Left ventricle myocardium inferior (tissue), 1 donor: ENCODE measurements around the gene BCAT1. TPM values are rescaled to one million over a fixed set of nuclear protein-coding genes. Genes with fewer than 3 reads are reported as not detected.

Source experiments
- DNase-seq: peaks from one replicate; pipeline ENCODE4 v3.0.0-alpha.2; 2020
- H3K27ac ChIP-seq: fragments of 200-600 bp; replicated peaks from 2 replicates; pipeline ENCODE4 v1.8.0; 2021
- H3K27me3 ChIP-seq: fragments of 200-600 bp; 2 replicates; pipeline ENCODE4 v1.8.0; 2021; ENCODE audit warnings: low read depth
- H3K36me3 ChIP-seq: fragments of 200-600 bp; 2 replicates; pipeline ENCODE4 v1.8.0; 2021
- H3K4me1 ChIP-seq: fragments of 200-600 bp; 2 replicates; pipeline ENCODE4 v1.8.0; 2021
- H3K4me3 ChIP-seq: fragments of 200-600 bp; 2 replicates; pipeline ENCODE4 v1.8.0; 2021; ENCODE audit warnings: mild to moderate bottlenecking, moderate library complexity
- H3K9me3 ChIP-seq: fragments of 200-600 bp; replicated peaks from 2 replicates; pipeline ENCODE4 v1.8.0; 2021
- CTCF ChIP-seq: fragments of 200-600 bp; IDR thresholded peaks from 2 replicates; pipeline ENCODE4 v1.8.0; 2021; ENCODE audit warnings: antibody characterized with exemption, mild to moderate bottlenecking, borderline replicate concordance
- intact Hi-C: fragments of 100-400 bp; cut with micrococcal nuclease; formaldehyde crosslinking; loops from one replicate; pipeline ENCODE4 v1.11.0; 2022
- total RNA-seq: library from RNA; stranded (reverse); fragmentation: NEBNext Ultra II Directional; extraction: Animal tissue kit (Norgen Biotek cat#: 25700); gene quantifications from one replicate; pipeline ENCODE4 v1.2.1, GENCODE V29; 2021
- donor health status: DM: no; HTN: yes; CAD: no; lungs with severe emphysema.

The BCAT1 gene
- total RNA-seq, 1 donor from 2014 or later = 4.3 TPM

- Histone ChIP-seq H3K4me3 (no peak overlapping the region), H3K4me1 (no peaks in the 10 kb centered on the region), H3K36me3 (no peaks in the 10 kb centered on the region), H3K27ac (no peak overlapping the region), H3K9me3 (peaks cover 7% of the 10 kb centered on the region), H3K27me3 (no peaks in the 10 kb centered on the region)
- DNase-seq = no peak
- intact Hi-C loops = no loop called here
- TF ChIP-seq CTCF = no peak
Measured at GRCh38 chr12:24798335-24798734, 150.6 kb downstream of the BCAT1 start.

GRCh38 chr12:24797901-24798300 is 151.0 kb downstream of the BCAT1 start:
- no peak for DNase-seq
- intact Hi-C loops = no loop called here
- Histone ChIP-seq H3K36me3 (no peaks in the 10 kb centered on the region), H3K9me3 (peaks cover 3% of the 10 kb centered on the region), H3K27me3 (no peaks in the 10 kb centered on the region), H3K4me1 (no peaks in the 10 kb centered on the region), H3K27ac (no peak overlapping the region), H3K4me3 (no peak overlapping the region)
- TF ChIP-seq CTCF = no peak

- no peak overlapping the region for H3K4me3 ChIP-seq
- H3K9me3 ChIP-seq = no peaks in the 10 kb centered on the region
- no peak for DNase-seq
- H3K27me3 ChIP-seq = no peaks in the 10 kb centered on the region
- H3K27ac ChIP-seq = no peak overlapping the region
- H3K4me1 ChIP-seq = no peaks in the 10 kb centered on the region
- no peaks in the 10 kb centered on the region for H3K36me3 ChIP-seq
- intact Hi-C loops = no loop called here
- no peak for TF ChIP-seq CTCF
Measured at GRCh38 chr12:24796876-24797275, 152.0 kb downstream of the BCAT1 start.

GRCh38 chr12:24795699-24796347 is 153.1 kb downstream of the BCAT1 start:
- peak overlapping the region; percentile 22 for H3K4me3 ChIP-seq
- TF ChIP-seq CTCF = no peak

GRCh38 chr12:24791622-24792021 is 157.3 kb downstream of the BCAT1 start:
- H3K36me3 ChIP-seq = no peaks in the 10 kb centered on the region
- H3K27ac ChIP-seq = no peak overlapping the region
- no peaks in the 10 kb centered on the region for H3K27me3 ChIP-seq
- no peaks in the 10 kb centered on the region for H3K4me1 ChIP-seq
- H3K9me3 ChIP-seq = no peaks in the 10 kb centered on the region
- intact Hi-C loops = no loop called here
- TF ChIP-seq CTCF = no peak
- no peak overlapping the region for H3K4me3 ChIP-seq
- DNase-seq = no peak

More at GRCh38 chr12:24795699-24796347, 153.1 kb downstream of the BCAT1 start:
- Histone ChIP-seq H3K27me3 (no peaks in the 10 kb centered on the region), H3K27ac (no peak overlapping the region), H3K9me3 (no peaks in the 10 kb centered on the region), H3K36me3 (no peaks in the 10 kb centered on the region), H3K4me1 (no peaks in the 10 kb centered on the region)
- intact Hi-C loops = no loop called here
- no peak for DNase-seq

- Histone ChIP-seq H3K27me3 (no peaks in the 10 kb centered on the region), H3K27ac (no peak overlapping the region), H3K4me1 (no peaks in the 10 kb centered on the region), H3K36me3 (no peaks in the 10 kb centered on the region), H3K9me3 (no peaks in the 10 kb centered on the region), H3K4me3 (no peak overlapping the region)
- no peak for DNase-seq
- intact Hi-C loops = no loop called here
- TF ChIP-seq CTCF = no peak
Measured at GRCh38 chr12:24788886-24789285, 160.0 kb downstream of the BCAT1 start.
